ENCODE results near the gene TRDN.

GRCh38 chr6:123497025-123497424, 139.7 kb downstream of the TRDN start:
- TF ChIP-seq, protein P1, sequence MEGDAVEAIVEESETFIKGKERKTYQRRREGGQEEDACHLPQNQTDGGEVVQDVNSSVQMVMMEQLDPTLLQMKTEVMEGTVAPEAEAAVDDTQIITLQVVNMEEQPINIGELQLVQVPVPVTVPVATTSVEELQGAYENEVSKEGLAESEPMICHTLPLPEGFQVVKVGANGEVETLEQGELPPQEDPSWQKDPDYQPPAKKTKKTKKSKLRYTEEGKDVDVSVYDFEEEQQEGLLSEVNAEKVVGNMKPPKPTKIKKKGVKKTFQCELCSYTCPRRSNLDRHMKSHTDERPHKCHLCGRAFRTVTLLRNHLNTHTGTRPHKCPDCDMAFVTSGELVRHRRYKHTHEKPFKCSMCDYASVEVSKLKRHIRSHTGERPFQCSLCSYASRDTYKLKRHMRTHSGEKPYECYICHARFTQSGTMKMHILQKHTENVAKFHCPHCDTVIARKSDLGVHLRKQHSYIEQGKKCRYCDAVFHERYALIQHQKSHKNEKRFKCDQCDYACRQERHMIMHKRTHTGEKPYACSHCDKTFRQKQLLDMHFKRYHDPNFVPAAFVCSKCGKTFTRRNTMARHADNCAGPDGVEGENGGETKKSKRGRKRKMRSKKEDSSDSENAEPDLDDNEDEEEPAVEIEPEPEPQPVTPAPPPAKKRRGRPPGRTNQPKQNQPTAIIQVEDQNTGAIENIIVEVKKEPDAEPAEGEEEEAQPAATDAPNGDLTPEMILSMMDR (IDR thresholded peaks at IDR 0.05): no peak
- TF ChIP-seq POLR2A (IDR thresholded peaks at IDR 0.05): no peak
